ENCODE data around the gene RNU5B-1. TPM values are rescaled to one million over a fixed set of nuclear protein-coding genes. Genes with fewer than 3 reads are reported as not detected.

The RNU5B-1 gene
- 10 to 100 TPM in 1 of 2 experiments, not detected in 1; 19.9 TPM for total RNA-seq

DNA sequence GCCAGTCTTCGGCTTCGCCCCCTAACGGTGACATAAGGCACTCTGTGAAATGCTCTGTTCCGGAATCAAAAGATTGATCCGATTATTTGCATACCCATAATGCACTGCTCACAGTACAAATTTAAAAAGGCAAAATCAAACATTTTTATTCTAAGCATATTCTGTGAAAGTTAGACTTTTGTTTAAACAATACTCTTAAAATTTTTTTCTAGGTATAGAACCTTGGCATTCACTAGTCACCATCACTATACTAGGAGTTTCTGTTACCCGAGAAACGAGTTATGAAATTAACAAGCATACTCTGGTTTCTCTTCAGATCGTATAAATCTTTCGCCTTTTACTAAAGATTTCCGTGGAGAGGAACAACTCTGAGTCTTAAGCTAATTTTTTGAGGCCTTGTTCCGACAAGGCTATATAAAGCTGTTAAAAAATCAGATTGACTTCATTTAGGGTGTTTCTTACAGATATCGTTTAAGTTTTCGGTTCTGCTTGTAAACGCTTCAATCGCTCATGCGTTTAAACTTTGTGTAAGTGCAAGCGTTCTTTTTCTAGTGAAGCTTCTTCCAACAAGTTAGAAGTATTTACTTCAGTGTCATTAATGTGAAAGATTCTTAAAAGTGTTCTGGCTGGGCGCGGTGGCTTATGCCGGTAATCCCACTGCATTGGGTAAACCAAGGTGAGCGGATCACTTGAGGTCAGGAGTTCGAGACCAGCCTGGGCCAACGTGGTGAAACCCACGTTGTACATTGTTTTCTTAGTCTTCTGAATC, at the start of gene RNU5B-1:
Gene RNU5B-1, plus strand, starts transcription at position 297 of the 769 bp plus-strand sequence.
- ChIA-PET POLR2A (interaction anchor here (0.6 to 3.2 kb wide), 77 partner anchors 8 to 1436 kb away, joined by 3 to 115 read pairs (median 5); partner anchors contain the start of genes CLPX, DENND4A, DPP8 and HACD3), CTCF (interaction anchor here (0.6 to 2.4 kb wide), 14 partner anchors 10 to 411 kb away, joined by 3 to 11 read pairs (median 4); partner anchors contain the start of gene PARP16)
- ATAC-seq = peak; percentile 73
- Mint-ChIP-seq H3K9me3 (ENCODE audit: insufficient read depth) (no peaks in the 10 kb centered on the region), H3K27ac (peak within 1 kb of the TSS; percentile 95), H3K4me1 (ENCODE audit: low read depth) (peaks cover 42% of the 10 kb centered on the region), H3K4me3 (peak within 1 kb of the TSS; percentile 92), H3K27me3 (ENCODE audit: low read depth) (no peaks in the 10 kb centered on the region), H3K36me3 (ENCODE audit: low read depth) (peaks cover 2% of the 10 kb centered on the region)
- DNase-seq = peak; percentile 90

DNA sequence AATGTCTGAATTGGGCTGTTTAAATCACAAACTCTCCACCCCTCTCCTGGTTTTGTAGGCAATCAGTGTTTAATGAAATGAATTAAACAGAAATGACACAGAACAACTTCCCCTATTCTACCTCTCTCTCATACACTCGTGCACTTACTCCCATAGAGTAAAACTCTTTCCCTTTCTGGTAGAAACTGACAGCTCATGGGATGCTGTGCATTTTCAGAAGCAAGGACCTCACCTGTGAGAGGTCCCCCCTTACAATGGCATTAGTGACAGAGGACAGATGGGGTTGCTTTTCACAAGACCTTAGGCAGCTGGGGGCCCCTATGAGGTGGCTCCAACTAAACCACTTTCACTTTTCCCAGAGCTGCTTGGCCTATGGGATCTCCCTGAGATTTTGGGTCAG, 49.7 kb upstream of the RNU5B-1 start:
- no peak for DNase-seq
- Mint-ChIP-seq H3K27me3 (ENCODE audit: low read depth) (no peaks in the 10 kb centered on the region), H3K9me3 (ENCODE audit: insufficient read depth) (no peaks in the 10 kb centered on the region), H3K4me1 (ENCODE audit: low read depth) (peaks cover under 1% of the 10 kb centered on the region), H3K27ac (no peak overlapping the region), H3K4me3 (no peak overlapping the region), H3K36me3 (ENCODE audit: low read depth) (peaks cover 17% of the 10 kb centered on the region)
- CTCF ChIA-PET = no interaction called here
- POLR2A ChIA-PET = no interaction called here
- ATAC-seq = no peak

DNA sequence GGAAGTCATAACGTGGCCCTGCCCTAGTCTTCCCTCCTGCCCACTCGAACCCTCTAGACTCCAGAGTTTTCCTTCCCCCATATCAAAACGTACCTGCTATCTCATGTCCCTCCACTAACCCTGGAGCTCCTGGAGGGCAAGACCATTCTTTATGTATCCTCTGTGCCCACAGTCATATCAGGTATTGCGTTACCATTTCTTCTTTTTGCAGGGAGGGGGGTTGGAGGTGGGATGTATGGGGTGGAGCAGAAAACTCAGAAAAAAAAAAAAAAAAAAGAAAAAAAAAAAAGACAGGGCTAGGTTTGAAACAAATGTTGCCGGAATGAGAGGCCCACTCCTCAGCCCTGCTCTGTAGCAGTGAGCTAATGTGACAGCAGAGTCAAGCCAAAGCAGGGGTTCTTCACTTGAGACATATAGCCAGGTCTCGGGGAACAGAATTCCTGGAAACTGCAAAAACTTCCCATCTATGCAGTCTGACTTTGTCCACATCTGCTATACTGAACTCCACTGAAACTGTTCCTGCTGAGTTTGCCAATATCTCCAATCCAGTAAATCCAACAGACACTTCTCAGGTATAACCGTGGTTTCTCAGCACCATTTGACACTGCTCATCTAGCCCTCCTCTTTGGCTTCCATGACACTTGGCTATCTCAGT, 48.9 kb upstream of the RNU5B-1 start:
- Mint-ChIP-seq H3K4me1 (ENCODE audit: low read depth) (no peaks in the 10 kb centered on the region), H3K36me3 (ENCODE audit: low read depth) (peaks cover 22% of the 10 kb centered on the region), H3K27me3 (ENCODE audit: low read depth) (no peaks in the 10 kb centered on the region), H3K27ac (no peak overlapping the region), H3K9me3 (ENCODE audit: insufficient read depth) (no peaks in the 10 kb centered on the region), H3K4me3 (no peak overlapping the region)
- ChIA-PET POLR2A (no interaction called here), CTCF (no interaction called here)
- ATAC-seq = no peak
- DNase-seq = no peak

DNA sequence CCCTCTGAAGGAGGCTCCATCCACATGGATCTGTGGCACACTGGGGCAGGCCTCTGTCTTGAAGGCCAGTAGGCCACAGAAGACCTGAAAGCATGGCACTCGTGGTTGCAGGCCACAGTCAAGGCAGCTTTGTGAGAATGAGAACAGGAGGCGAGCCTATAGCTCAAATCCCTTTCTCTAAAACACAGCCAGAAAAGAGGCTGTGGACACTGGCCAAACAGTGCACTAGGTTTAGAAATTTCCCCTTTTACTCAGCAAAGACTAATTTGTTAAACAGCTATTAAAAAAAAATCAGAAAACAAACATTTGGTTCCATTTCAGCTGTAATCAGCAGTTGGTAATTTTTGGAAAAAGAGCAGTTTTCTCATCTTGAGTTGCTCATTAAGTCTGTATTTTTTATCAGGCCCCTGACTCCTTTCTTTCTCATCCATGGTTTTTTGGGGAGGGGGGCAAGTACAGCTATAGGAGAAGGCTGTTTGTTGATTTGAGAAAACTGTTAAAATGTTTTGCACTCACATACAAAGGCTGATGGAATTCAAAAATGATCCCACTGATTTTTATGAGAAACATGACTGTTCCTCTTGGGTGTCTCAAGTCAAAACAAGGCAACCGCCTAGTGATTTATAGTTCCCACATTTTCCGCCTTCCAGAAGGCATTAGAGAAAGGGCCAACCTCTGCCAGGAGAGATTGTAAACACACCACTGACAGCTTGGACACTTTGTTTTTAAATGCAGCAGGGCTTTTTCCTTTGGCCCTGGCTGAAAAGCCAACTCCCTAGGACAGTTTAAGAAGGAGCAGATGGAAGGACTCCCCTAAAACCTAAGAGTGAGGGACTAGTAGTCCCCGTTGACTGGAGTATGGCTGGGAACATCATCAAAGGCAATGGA, 45.9 kb upstream of the RNU5B-1 start:
- ChIA-PET CTCF (interaction anchor here (0.6 to 1.2 kb wide), 2 partner anchors 12 to 501 kb away, joined by 3 to 4 read pairs; no protein-coding TSS in a partner anchor), POLR2A (no interaction called here)
- H3K36me3 Mint-ChIP-seq (ENCODE audit: low read depth) = peaks cover 36% of the 10 kb centered on the region
- no peaks in the 10 kb centered on the region for H3K27me3 Mint-ChIP-seq (ENCODE audit: low read depth)
- H3K4me1 Mint-ChIP-seq (ENCODE audit: low read depth) = no peaks in the 10 kb centered on the region
- no peak overlapping the region for H3K4me3 Mint-ChIP-seq
- H3K27ac Mint-ChIP-seq = no peak overlapping the region
- no peaks in the 10 kb centered on the region for H3K9me3 Mint-ChIP-seq (ENCODE audit: insufficient read depth)
- ATAC-seq = no peak
- DNase-seq = no peak

DNA sequence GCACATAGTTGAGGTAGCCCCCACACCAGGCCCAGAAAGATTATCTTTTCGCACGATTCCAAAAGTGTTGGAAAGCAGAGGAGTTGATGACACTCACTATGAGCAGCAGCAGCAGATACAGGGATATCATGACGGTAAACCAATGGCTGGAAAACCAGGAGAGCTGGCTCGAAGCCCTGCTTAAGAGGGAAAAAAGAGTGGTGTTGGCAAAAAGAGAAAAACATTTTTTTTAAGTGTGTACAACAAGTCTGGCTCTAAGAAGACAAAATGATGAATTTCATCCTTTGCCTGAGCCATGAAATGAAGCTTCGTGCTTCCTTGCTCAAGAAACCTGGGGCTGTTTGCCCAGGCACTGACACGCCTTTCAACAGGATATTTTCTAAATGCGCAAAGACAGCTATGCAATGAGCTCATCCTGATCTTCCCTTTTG, 45.1 kb upstream of the RNU5B-1 start:
- no peak for ATAC-seq
- peaks cover 34% of the 10 kb centered on the region for H3K36me3 Mint-ChIP-seq (ENCODE audit: low read depth)
- no peaks in the 10 kb centered on the region for H3K27me3 Mint-ChIP-seq (ENCODE audit: low read depth)
- no peaks in the 10 kb centered on the region for H3K4me1 Mint-ChIP-seq (ENCODE audit: low read depth)
- ChIA-PET CTCF (interaction anchor here (1.2 kb wide), 1 partner anchor 12 kb away, joined by 3 read pairs; no protein-coding TSS in a partner anchor), POLR2A (no interaction called here)
- H3K27ac Mint-ChIP-seq = no peak overlapping the region
- no peaks in the 10 kb centered on the region for H3K9me3 Mint-ChIP-seq (ENCODE audit: insufficient read depth)
- no peak for DNase-seq
- no peak overlapping the region for H3K4me3 Mint-ChIP-seq

DNA sequence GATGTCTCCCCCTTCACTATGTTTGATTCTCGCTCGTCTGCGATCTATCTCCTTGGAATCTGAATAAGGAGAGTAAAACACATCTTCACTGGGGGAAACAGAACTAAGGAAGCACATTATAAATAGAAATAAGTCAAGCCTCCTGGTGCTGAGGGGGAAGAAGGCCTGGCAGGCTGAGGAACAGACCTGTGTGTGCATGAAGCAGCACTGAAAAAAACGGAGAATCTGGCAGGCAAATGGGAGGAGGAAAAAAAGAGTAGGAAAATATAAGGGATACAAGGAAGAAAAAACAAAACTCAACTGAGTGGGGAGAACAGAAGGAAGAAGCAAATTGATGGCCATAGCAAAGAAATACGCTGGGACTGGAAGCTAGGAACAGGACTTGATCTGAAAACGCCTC, 43.5 kb upstream of the RNU5B-1 start:
- H3K4me1 Mint-ChIP-seq (ENCODE audit: low read depth) = no peaks in the 10 kb centered on the region
- H3K9me3 Mint-ChIP-seq (ENCODE audit: insufficient read depth) = no peaks in the 10 kb centered on the region
- peak overlapping the region; percentile 14 for H3K27ac Mint-ChIP-seq
- no peak overlapping the region for H3K4me3 Mint-ChIP-seq
- no peak for ATAC-seq
- no peaks in the 10 kb centered on the region for H3K27me3 Mint-ChIP-seq (ENCODE audit: low read depth)
- peaks cover 33% of the 10 kb centered on the region for H3K36me3 Mint-ChIP-seq (ENCODE audit: low read depth)
- CTCF ChIA-PET = no interaction called here
- no peak for DNase-seq
- POLR2A ChIA-PET = no interaction called here

DNA sequence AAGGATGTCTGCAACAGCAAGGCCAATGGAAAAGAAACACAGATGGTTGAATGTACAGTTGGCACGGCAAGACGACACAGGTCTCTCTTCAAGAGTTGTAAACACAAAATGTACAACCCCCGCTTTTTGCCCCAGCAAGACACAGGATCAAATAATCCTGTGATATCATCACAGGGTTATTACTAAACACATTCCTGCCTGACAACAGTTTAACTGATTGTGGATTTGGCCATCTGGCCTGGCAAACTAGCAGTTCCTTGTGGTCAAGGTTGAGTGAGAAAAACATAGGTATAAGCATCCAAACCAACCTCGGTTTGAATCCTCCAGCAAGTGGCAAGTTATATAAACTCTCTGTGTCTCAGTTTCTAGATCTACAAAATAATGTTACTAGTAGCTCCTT, 41.2 kb upstream of the RNU5B-1 start:
- ChIA-PET CTCF (no interaction called here), POLR2A (no interaction called here)
- ATAC-seq (no peak), DNase-seq (no peak)
- peaks cover 29% of the 10 kb centered on the region for H3K36me3 Mint-ChIP-seq (ENCODE audit: low read depth)
- no peak overlapping the region for H3K27ac Mint-ChIP-seq
- H3K9me3 Mint-ChIP-seq (ENCODE audit: insufficient read depth) = no peaks in the 10 kb centered on the region
- no peaks in the 10 kb centered on the region for H3K27me3 Mint-ChIP-seq (ENCODE audit: low read depth)
- no peaks in the 10 kb centered on the region for H3K4me1 Mint-ChIP-seq (ENCODE audit: low read depth)
- no peak overlapping the region for H3K4me3 Mint-ChIP-seq

DNA sequence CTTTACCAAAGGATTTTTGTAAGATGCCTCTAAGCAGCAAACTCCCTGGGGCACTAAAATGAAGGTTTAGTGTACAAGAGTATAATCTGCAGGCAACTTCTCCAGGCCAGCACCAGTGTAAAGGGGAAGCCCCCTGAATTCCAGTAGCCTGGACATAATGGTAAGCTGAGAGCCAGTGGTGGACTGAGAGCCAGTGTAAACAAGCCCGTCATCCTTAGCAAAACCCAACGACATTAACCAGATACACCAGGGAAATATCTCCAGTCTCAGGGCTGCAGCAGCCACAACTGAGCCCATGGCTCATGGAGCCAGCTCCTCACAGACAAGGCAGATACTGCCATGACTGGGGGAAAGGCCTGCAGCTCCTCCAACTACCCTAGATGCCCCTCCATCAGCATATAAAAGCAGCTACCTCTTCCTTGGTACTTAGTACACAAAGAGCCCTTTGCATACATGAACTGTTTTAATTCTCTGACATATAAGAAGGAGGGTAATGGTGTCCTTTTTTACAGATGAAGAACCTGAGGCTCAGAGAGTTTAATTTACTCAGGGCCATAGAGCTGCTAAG, 39.5 kb upstream of the RNU5B-1 start:
- Mint-ChIP-seq H3K36me3 (ENCODE audit: low read depth) (peaks cover 23% of the 10 kb centered on the region), H3K9me3 (ENCODE audit: insufficient read depth) (no peaks in the 10 kb centered on the region), H3K27me3 (ENCODE audit: low read depth) (no peaks in the 10 kb centered on the region), H3K4me3 (no peak overlapping the region), H3K27ac (no peak overlapping the region), H3K4me1 (ENCODE audit: low read depth) (no peaks in the 10 kb centered on the region)
- DNase-seq (no peak), ATAC-seq (no peak)
- POLR2A ChIA-PET = interaction anchor here (0.8 to 2.7 kb wide), 2 partner anchors 21 to 336 kb away, joined by 3 to 9 read pairs; partner anchors contain the start of gene PARP16
- CTCF ChIA-PET = interaction anchor here (0.9 to 1.9 kb wide), 3 partner anchors 22 to 162 kb away, joined by 3 to 8 read pairs (median 3); partner anchors contain the start of gene PARP16

DNA sequence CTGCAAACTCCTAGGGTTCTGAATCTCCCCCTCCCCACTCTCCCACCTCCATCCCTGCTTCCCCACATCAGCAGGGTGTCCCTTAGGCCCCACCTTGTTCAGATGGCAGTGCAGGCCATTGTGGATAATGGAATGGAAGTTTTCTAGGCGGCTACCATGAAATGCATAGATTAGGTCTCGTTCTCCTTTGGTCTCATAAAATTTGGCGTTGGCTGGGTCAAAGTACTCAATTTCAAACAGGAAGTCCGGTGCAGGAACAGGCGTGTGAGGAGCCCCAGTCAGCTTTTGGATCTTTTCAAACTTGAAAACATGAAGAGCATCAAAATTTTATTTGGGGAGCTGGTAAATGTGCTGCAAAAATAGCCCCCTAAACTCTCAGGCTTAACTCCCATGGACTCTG, 38.0 kb upstream of the RNU5B-1 start:
- ChIA-PET POLR2A (interaction anchor here (2.7 kb wide), 1 partner anchor 20 kb away, joined by 9 read pairs; the partner anchor contains the start of gene PARP16), CTCF (interaction anchor here (1.2 kb wide), 1 partner anchor 163 kb away, joined by 3 read pairs; no protein-coding TSS in a partner anchor)
- Mint-ChIP-seq H3K4me1 (ENCODE audit: low read depth) (no peaks in the 10 kb centered on the region), H3K27me3 (ENCODE audit: low read depth) (no peaks in the 10 kb centered on the region), H3K4me3 (no peak overlapping the region), H3K36me3 (ENCODE audit: low read depth) (peaks cover 15% of the 10 kb centered on the region), H3K27ac (no peak overlapping the region), H3K9me3 (ENCODE audit: insufficient read depth) (no peaks in the 10 kb centered on the region)
- DNase-seq (no peak), ATAC-seq (no peak)

DNA sequence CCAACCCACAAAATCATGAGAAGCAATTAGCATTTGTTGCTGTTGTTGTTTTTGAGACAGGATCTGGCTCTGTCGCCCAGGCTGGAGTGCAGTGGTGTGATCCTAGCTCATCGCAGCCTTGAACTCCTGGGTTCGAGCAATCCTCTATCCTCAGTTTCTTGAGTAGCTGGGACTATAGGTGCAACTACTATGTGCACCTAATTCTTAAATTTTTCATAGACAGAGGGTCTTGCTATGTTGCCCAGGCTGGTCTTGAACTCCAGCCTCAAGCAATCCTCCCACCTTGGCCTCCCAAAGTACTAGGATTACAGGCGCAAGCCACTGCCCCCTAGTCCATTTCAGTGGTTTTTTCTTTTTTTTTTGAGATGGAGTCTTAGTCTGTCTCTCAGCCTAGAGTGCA, 36.1 kb upstream of the RNU5B-1 start:
- Mint-ChIP-seq H3K4me3 (no peak overlapping the region), H3K36me3 (ENCODE audit: low read depth) (peaks cover 5% of the 10 kb centered on the region), H3K9me3 (ENCODE audit: insufficient read depth) (no peaks in the 10 kb centered on the region), H3K27ac (no peak overlapping the region), H3K4me1 (ENCODE audit: low read depth) (no peaks in the 10 kb centered on the region), H3K27me3 (ENCODE audit: low read depth) (no peaks in the 10 kb centered on the region)
- ChIA-PET CTCF (interaction anchor here (4.5 kb wide), 1 partner anchor 13 kb away, joined by 15 read pairs; no protein-coding TSS in a partner anchor), POLR2A (no interaction called here)
- no peak for DNase-seq
- ATAC-seq = no peak

All from activated CD8-positive, alpha-beta T cell treated with anti-CD3 and anti-CD28 coated beads, Interleukin-2, amount 10 ng/mL, durations not matched to agents 7 days and 5 days (primary cell).